C4-2B (cell line): Measurements from ENCODE around the gene SPARC.

Experiments
- CTCF ChIP-seq: fragments of 450-650 bp; conservative IDR thresholded peaks from 2 replicates; pipeline ENCODE4 v1.5.1; 2017; ENCODE audit warnings: mild to moderate bottlenecking
- ZFX ChIP-seq: fragments of 450-650 bp; IDR thresholded peaks from 2 replicates; pipeline ENCODE4 v1.6.1; 2017

GRCh38 chr5:151700820-151701219 is 14.1 kb upstream of the SPARC start:
- TF ChIP-seq CTCF, result no peak
- no peak for TF ChIP-seq ZFX
